H1 (cell line): Measurements from ENCODE around the gene SLFNL1. TPM values are rescaled to one million over a fixed set of nuclear protein-coding genes. Genes with fewer than 3 reads are reported as not detected.

Experiments
- CTCF ChIA-PET: fragments of 300-600 bp; sonication (Branson Sonifier 250); formaldehyde crosslinking; loops from one replicate; lab custom pipeline; 2021; ENCODE audit not compliant: partially characterized antibody; lab: Charles Lee
- POLR2A ChIA-PET: fragments of 300-600 bp; sonication (Branson Sonifier 250); formaldehyde crosslinking; loops from one replicate; lab custom pipeline; 2021; ENCODE audit warnings: inconsistent platforms; ENCODE audit not compliant: partially characterized antibody; lab: Charles Lee
- DNase-seq, 2 experiments: peaks; one replicate each; pipeline versions ENCODE4 v3.0.0 to v3.0.0-alpha.2; 2010 to 2022; ENCODE audit warnings: low spot score in 2 of 2, low read depth in 1 of 2, mixed read lengths in 1 of 2
- FAIRE-seq: peaks from 2 replicates; lab custom pipeline; 2011; peaks lifted over from hg19 to GRCh38; lab: Jason Lieb, UNC
- H2AFZ ChIP-seq: 2 replicates; pipeline ENCODE4 v1.8.1; 2012; ENCODE audit warnings: low read length, inconsistent platforms
- H2AK5ac ChIP-seq: 2 replicates; pipeline ENCODE4 v1.6.1; 2013; ENCODE audit warnings: low read depth, low read length
- H2BK120ac ChIP-seq: replicated peaks from 2 replicates; pipeline ENCODE3; 2013; ENCODE audit warnings: low read depth, low read length, inconsistent platforms
- H2BK12ac ChIP-seq: 2 replicates; pipeline ENCODE4 v1.6.1; 2013; ENCODE audit warnings: low read depth, low read length
- H2BK15ac ChIP-seq: 2 replicates; pipeline ENCODE4 v1.6.1; 2013; ENCODE audit warnings: low read length
- H2BK20ac ChIP-seq: 2 replicates; pipeline ENCODE4 v1.6.1; 2013; ENCODE audit warnings: low read length
- H2BK5ac ChIP-seq: 2 replicates; pipeline ENCODE4 v1.6.1; 2013; ENCODE audit warnings: low read depth, low read length
- H3K14ac ChIP-seq: 2 replicates; pipeline ENCODE4 v1.6.1; 2013; ENCODE audit warnings: inconsistent platforms; ENCODE audit not compliant: insufficient read length
- H3K18ac ChIP-seq: 2 replicates; pipeline ENCODE4 v1.6.1; 2013; ENCODE audit warnings: low read length; ENCODE audit errors: extremely low read depth
- H3K23ac ChIP-seq: 2 replicates; pipeline ENCODE4 v1.6.1; 2013; ENCODE audit warnings: inconsistent platforms; ENCODE audit not compliant: insufficient read length
- H3K23me2 ChIP-seq: 2 replicates; pipeline ENCODE4 v1.6.1; 2013; ENCODE audit warnings: low read depth, low read length
- H3K27ac ChIP-seq: 2 replicates; pipeline ENCODE4 v1.6.1; 2011; ENCODE audit warnings: low read depth, low read length, inconsistent platforms
- H3K27me3 ChIP-seq, 4 experiments: replicated peaks in 1 of 4; 1 replicate in 1 of 4; 2 replicates in 3 of 4; pipeline versions ENCODE4 v1.6.1 to v1.8.1; 2011 to 2013; ENCODE audit warnings: low read length in 3 of 4, mild to moderate bottlenecking in 3 of 4, inconsistent platforms in 2 of 4, mixed read lengths in 2 of 4, moderate library complexity in 1 of 4; ENCODE audit not compliant: control insufficient read depth in 3 of 4, insufficient read depth in 3 of 4; ENCODE audit errors: extremely low read depth in 1 of 4
- H3K36me3 ChIP-seq, 4 experiments: 2 replicates each; pipeline versions ENCODE4 v1.6.1 to v1.8.1; 2011 to 2013; ENCODE audit warnings: mild to moderate bottlenecking in 4 of 4, low read length in 3 of 4, moderate library complexity in 2 of 4, control low read depth in 1 of 4, inconsistent platforms in 1 of 4; ENCODE audit not compliant: insufficient read depth in 4 of 4, control insufficient read depth in 2 of 4
- H3K4ac ChIP-seq: replicated peaks from 2 replicates; pipeline ENCODE3; 2013; ENCODE audit warnings: low read length, low read depth, mixed read lengths, inconsistent platforms; ENCODE audit not compliant: insufficient read length
- H3K4me1 ChIP-seq, 4 experiments: replicated peaks in 1 of 4; 1 replicate in 1 of 4; 2 replicates in 3 of 4; pipeline versions ENCODE4 v1.6.1 to v1.8.1; 2011 to 2013; ENCODE audit warnings: low read length in 3 of 4, inconsistent platforms in 2 of 4, mixed read lengths in 1 of 4; ENCODE audit not compliant: insufficient read depth in 4 of 4, control insufficient read depth in 3 of 4
- H3K4me2 ChIP-seq, 2 experiments: 2 replicates each; pipeline versions ENCODE4 v1.6.1 to v1.8.1; 2011 to 2013; ENCODE audit warnings: low read depth in 2 of 2, low read length in 2 of 2, control low read depth in 1 of 2, inconsistent platforms in 1 of 2, mild to moderate bottlenecking in 1 of 2; ENCODE audit not compliant: insufficient read depth in 1 of 2
- H3K4me3 ChIP-seq, 4 experiments: fragments of 200-600, 300-600 bp in 1 of 4; sonication (generic), shearing (Covaris generic), sonication (Bioruptor Twin) in 1 of 4; 2 replicates each; pipeline versions ENCODE4 v1.5.1 to v1.8.1; 2011 to 2016; ENCODE audit warnings: low read length in 4 of 4, low read depth in 3 of 4, control low read depth in 2 of 4, inconsistent platforms in 2 of 4, mild to moderate bottlenecking in 2 of 4, mixed read lengths in 1 of 4, moderate library complexity in 1 of 4; ENCODE audit not compliant: insufficient read depth in 2 of 4; ENCODE audit errors: extremely low read depth in 1 of 4
- H3K56ac ChIP-seq: replicated peaks from 2 replicates; pipeline ENCODE3; 2013; ENCODE audit warnings: low read depth, mild to moderate bottlenecking, mixed read lengths, low read length, inconsistent platforms; ENCODE audit not compliant: insufficient read length
- H3K79me1 ChIP-seq: 2 replicates; pipeline ENCODE4 v1.6.1; 2013; ENCODE audit warnings: low read depth, low read length, control low read depth
- H3K79me2 ChIP-seq, 2 experiments: 2 replicates each; pipeline versions ENCODE4 v1.6.1 to v1.8.1; 2012 to 2013; ENCODE audit warnings: low read length in 2 of 2, mild to moderate bottlenecking in 2 of 2, inconsistent platforms in 1 of 2; ENCODE audit not compliant: insufficient read depth in 2 of 2, control insufficient read depth in 1 of 2
- H3K9ac ChIP-seq, 4 experiments: replicated peaks in 1 of 4; 1 replicate in 1 of 4; 2 replicates in 3 of 4; pipeline versions ENCODE4 v1.6.1 to v1.8.1; 2011 to 2013; ENCODE audit warnings: low read depth in 3 of 4, low read length in 3 of 4, control low read depth in 2 of 4, mild to moderate bottlenecking in 2 of 4, moderate library complexity in 2 of 4, inconsistent platforms in 1 of 4; ENCODE audit errors: extremely low read depth in 1 of 4
- H3K9me3 ChIP-seq, 2 experiments: 2 replicates each; pipeline versions ENCODE4 v1.6.1 to v1.8.1; 2012 to 2013; ENCODE audit warnings: mild to moderate bottlenecking in 2 of 2, moderate library complexity in 2 of 2, control low read depth in 1 of 2, inconsistent platforms in 1 of 2, low read depth in 1 of 2, low read length in 1 of 2, mixed read lengths in 1 of 2; ENCODE audit not compliant: insufficient read depth in 2 of 2
- H4K20me1 ChIP-seq, 2 experiments: replicated peaks in 1 of 2; 2 replicates each; pipeline versions ENCODE3 to v1.8.1; 2011 to 2013; ENCODE audit warnings: inconsistent platforms in 2 of 2, low read length in 2 of 2, mild to moderate bottlenecking in 1 of 2; ENCODE audit not compliant: insufficient read depth in 2 of 2, control insufficient read depth in 1 of 2
- H4K5ac ChIP-seq: 2 replicates; pipeline ENCODE4 v1.6.1; 2013; ENCODE audit warnings: low read length, low read depth, mixed read lengths, inconsistent platforms; ENCODE audit not compliant: insufficient read length
- H4K8ac ChIP-seq: 2 replicates; pipeline ENCODE4 v1.8.0; 2013; ENCODE audit warnings: mild to moderate bottlenecking, moderate library complexity, low read length, inconsistent platforms; ENCODE audit not compliant: insufficient read depth; ENCODE audit errors: extremely low read depth
- H4K91ac ChIP-seq: replicated peaks from 2 replicates; pipeline ENCODE3; 2013; ENCODE audit warnings: low read length, mixed read lengths, inconsistent platforms; ENCODE audit not compliant: insufficient read length
- BRCA1 ChIP-seq: IDR thresholded peaks from 2 replicates; pipeline ENCODE4 v1.6.1; 2012; ENCODE audit warnings: low read depth, low read length, improper control_type of control experiment
- CHD1 ChIP-seq: IDR thresholded peaks from 2 replicates; pipeline ENCODE4 v1.6.1; 2012; ENCODE audit warnings: low read depth, low read length, improper control_type of control experiment
- FOSL1 ChIP-seq: IDR thresholded peaks from 2 replicates; pipeline ENCODE4 v1.6.1; 2011; ENCODE audit warnings: mild to moderate bottlenecking, low read depth, low read length, moderate library complexity; ENCODE audit not compliant: insufficient read depth
- GTF2F1 ChIP-seq: IDR thresholded peaks from 2 replicates; pipeline ENCODE4 v1.6.1; 2012; ENCODE audit warnings: low read depth, low read length, improper control_type of control experiment, borderline replicate concordance
- RBBP5 ChIP-seq: IDR thresholded peaks from 2 replicates; pipeline ENCODE4 v1.7.1; 2012; ENCODE audit warnings: low read depth, mild to moderate bottlenecking, inconsistent platforms, low read length, moderate library complexity, borderline replicate concordance
- RFX5 ChIP-seq: IDR thresholded peaks from 2 replicates; pipeline ENCODE4 v1.6.1; 2011; ENCODE audit warnings: low read depth, low read length, improper control_type of control experiment, borderline replicate concordance
- SAP30 ChIP-seq: fragments of 300-600 bp; sonication (generic); IDR thresholded peaks from 2 replicates; pipeline ENCODE4 v1.7.1; 2012; ENCODE audit warnings: low read length, moderate library complexity, mild to moderate bottlenecking, inconsistent platforms; ENCODE audit not compliant: insufficient read depth, insufficient replicate concordance
- SP1 ChIP-seq: IDR thresholded peaks from 2 replicates; pipeline ENCODE4 v1.6.1; 2011; ENCODE audit warnings: low read depth, low read length
- SRF ChIP-seq: IDR thresholded peaks from 2 replicates; pipeline ENCODE4 v1.6.1; 2011; ENCODE audit warnings: mild to moderate bottlenecking, low read depth, low read length, moderate library complexity
- TAF7 ChIP-seq: optimal IDR thresholded peaks from 2 replicates; pipeline ENCODE3; 2011; ENCODE audit warnings: low read depth, mild to moderate bottlenecking, inconsistent platforms, low read length, moderate library complexity, borderline replicate concordance
- TBP ChIP-seq: IDR thresholded peaks from 2 replicates; pipeline ENCODE4 v1.6.1; 2011; ENCODE audit warnings: low read depth, low read length, improper control_type of control experiment
- YY1 ChIP-seq: IDR thresholded peaks from 2 replicates; pipeline ENCODE4 v1.6.1; 2011; ENCODE audit warnings: low read depth, mild to moderate bottlenecking, low read length
- WGBS, 2 experiments: shearing (Covaris generic) in 1 of 2; methylation state at CpG; one replicate each; pipeline versions ENCODE4 v1.1.6 to v1.1.7; 2013 to 2015; ENCODE audit warnings: low lambda C conversion rate in 2 of 2, mixed read lengths in 2 of 2, inconsistent platforms in 1 of 2, low coverage in 1 of 2, missing lambda C conversion rate in 1 of 2; ENCODE audit not compliant: insufficient replicate concordance in 2 of 2, insufficient coverage in 1 of 2, insufficient read length in 1 of 2; ENCODE audit errors: extremely low coverage in 1 of 2, missing lambda C conversion rate in 1 of 2; 5-methylcytosine and 5-hydroxymethylcytosine counted together
- polyA plus RNA-seq, 7 experiments: library from polyadenylated mRNA; depleted of rRNA in 3 of 7; stranded (reverse) in 5 of 7; unstranded in 2 of 7; fragments of >200 nt in 5 of 7; fragments of 200-250 nt in 2 of 7; gene quantifications; 1 replicate in 5 of 7; 2 replicates in 1 of 7; 4 replicates in 1 of 7; pipeline versions ENCODE4 v1.2.1 to v1.2.3, GENCODE V29; 2011 to 2013; ENCODE audit warnings: missing spikeins in 2 of 7, mixed read lengths in 2 of 7
- total RNA-seq: library from RNA; stranded (reverse); fragmentation: NEBNext Ultra II Directional; extraction: Animal tissue kit (Norgen Biotek cat#: 25700); gene quantifications from 2 replicates; pipeline ENCODE4 v1.2.1, GENCODE V29; 2021

Gene SLFNL1
- total and polyA plus RNA-seq, 2 of the 8 experiments (the other 6 are each of a cell fraction or from before 2014, with no cell fraction given) = not detected

GRCh38 chr1:41022424-41022823 is 899 bp upstream of the SLFNL1 start:
- H2BK20ac ChIP-seq = no peak overlapping the region
- no peak overlapping the region for H3K4me2 ChIP-seq
- no peak overlapping the region for H3K4ac ChIP-seq
- H3K14ac ChIP-seq = no peak overlapping the region
- WGBS, 2 experiments = 91% methylated on average over 10 of the region's 10 CpGs; no CpG with 5 or more reads in 1 of the 2 experiments
- H3K9ac ChIP-seq = no peak overlapping the region
- no peak overlapping the region for H3K18ac ChIP-seq
- ChIA-PET CTCF (interaction anchor here (0.7 to 1.5 kb wide), 8 partner anchors 11 to 470 kb away, joined by 3 to 4 read pairs (median 3); no protein-coding TSS in a partner anchor), POLR2A (interaction anchor here (1.0 to 3.4 kb wide), 9 partner anchors 8 to 47 kb away, joined by 3 to 17 read pairs (median 5); partner anchors contain the start of gene CTPS1)
- peaks cover 0 to 7% (median 4%) of the 10 kb centered on the region in 4 experiments; a peak in 4 of 7 replicates for H3K4me1 ChIP-seq
- H3K56ac ChIP-seq = no peak overlapping the region
- no peak overlapping the region for H3K4me3 ChIP-seq
- H4K91ac ChIP-seq = no peak overlapping the region
- H3K9me3 ChIP-seq = no peaks in the 10 kb centered on the region
- DNase-seq = no peak
- no peaks in the 10 kb centered on the region for H3K79me1 ChIP-seq
- peaks cover 0 to 13% (median 6%) of the 10 kb centered on the region in 4 experiments; a peak in 5 of 7 replicates for H3K27me3 ChIP-seq
- H3K36me3 ChIP-seq = peaks cover 2 to 16% (median 8%) of the 10 kb centered on the region in 4 experiments; a peak in 5 of 8 replicates
- H2BK120ac ChIP-seq = no peak overlapping the region
- H4K8ac ChIP-seq = no peak overlapping the region
- H4K5ac ChIP-seq = no peak overlapping the region
- no peak overlapping the region for H3K27ac ChIP-seq
- H2AFZ ChIP-seq = no peak overlapping the region
- no peak overlapping the region for H2BK5ac ChIP-seq
- H3K23me2 ChIP-seq = no peaks in the 10 kb centered on the region
- H3K79me2 ChIP-seq = no peaks in the 10 kb centered on the region
- H2AK5ac ChIP-seq = no peak overlapping the region
- H2BK12ac ChIP-seq = no peak overlapping the region
- no peak overlapping the region for H2BK15ac ChIP-seq
- H3K23ac ChIP-seq = no peak overlapping the region
- no peak for FAIRE-seq
- peaks cover 4 to 6% of the 10 kb centered on the region in 2 experiments for H4K20me1 ChIP-seq
- TF ChIP-seq YY1 = no peak
- TF ChIP-seq TAF7 = no peak
- TF ChIP-seq TBP = no peak
- TF ChIP-seq SRF = no peak
- no peak for TF ChIP-seq CHD1
- TF ChIP-seq BRCA1 = no peak
- no peak for TF ChIP-seq FOSL1
- TF ChIP-seq GTF2F1 = no peak
- TF ChIP-seq RFX5 = no peak
- TF ChIP-seq SP1 = no peak
- TF ChIP-seq SAP30 = no peak
- no peak for TF ChIP-seq RBBP5
